ENCODE data around the gene EYA2. TPM values are rescaled to one million over a fixed set of nuclear protein-coding genes. Genes with fewer than 3 reads are reported as not detected.

The EYA2 gene
- total RNA-seq, 1 donor from 2014 or later: not detected

DNA sequence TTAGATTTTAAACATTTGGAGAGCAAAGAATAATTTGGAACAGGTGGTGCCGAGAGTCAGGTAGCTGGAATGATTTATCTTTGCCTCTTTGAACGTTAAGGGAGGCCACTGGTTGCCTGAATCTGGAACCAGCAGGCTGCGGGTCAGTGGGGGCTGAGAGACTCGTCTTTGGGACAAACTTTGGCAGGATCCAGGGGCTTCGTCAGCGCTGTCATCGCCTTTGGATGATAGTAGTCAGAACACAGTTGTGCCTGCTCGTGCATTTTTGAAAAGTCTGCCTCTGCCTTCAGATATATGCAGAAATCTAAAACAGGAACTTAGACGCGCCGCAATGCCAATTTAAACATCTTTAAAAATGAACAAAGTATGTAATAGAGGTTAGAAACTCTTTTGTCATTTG lies 5.0 kb downstream of the EYA2 start:
- DNase-seq (ENCODE audit: low spot score): no peak
- no peak overlapping the region for H3K27ac Mint-ChIP-seq
- H3K9me3 Mint-ChIP-seq: no peaks in the 10 kb centered on the region
- no peaks in the 10 kb centered on the region for H3K36me3 Mint-ChIP-seq (ENCODE audit: low read depth)
- peaks cover 50% of the 10 kb centered on the region for H3K27me3 Mint-ChIP-seq (ENCODE audit: low read depth)
- intact Hi-C loops (cut with micrococcal nuclease): no loop called here
- no peak overlapping the region for H3K4me3 Mint-ChIP-seq (ENCODE audit: low read depth)
- H3K4me1 Mint-ChIP-seq (ENCODE audit: low read depth): no peaks in the 10 kb centered on the region

DNA sequence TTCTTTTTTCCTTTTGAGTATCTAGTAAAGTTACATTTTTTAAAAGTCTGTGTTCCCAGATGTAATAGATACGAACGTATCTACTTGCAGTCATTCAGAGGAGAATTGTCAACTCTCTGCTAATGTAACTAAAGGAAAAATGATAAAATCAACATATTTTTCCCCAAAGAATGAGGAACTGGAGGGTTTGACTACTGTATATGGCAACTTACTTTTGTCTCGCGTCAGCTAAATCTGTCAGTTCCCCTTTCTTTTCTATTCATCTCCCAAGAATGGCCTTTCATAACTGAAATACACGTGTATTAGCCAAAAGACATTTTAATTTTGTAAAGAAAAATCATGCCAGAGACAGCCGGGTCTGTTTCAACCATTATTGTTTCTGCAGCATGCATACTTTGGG lies 5.4 kb downstream of the EYA2 start:
- Mint-ChIP-seq H3K4me1 (ENCODE audit: low read depth) (no peaks in the 10 kb centered on the region), H3K4me3 (ENCODE audit: low read depth) (no peak overlapping the region), H3K27me3 (ENCODE audit: low read depth) (peaks cover 50% of the 10 kb centered on the region), H3K27ac (no peak overlapping the region), H3K9me3 (no peaks in the 10 kb centered on the region), H3K36me3 (ENCODE audit: low read depth) (no peaks in the 10 kb centered on the region)
- DNase-seq (ENCODE audit: low spot score): no peak
- intact Hi-C loops (cut with micrococcal nuclease): no loop called here

- H3K27ac Mint-ChIP-seq: no peak overlapping the region
- intact Hi-C loops (cut with micrococcal nuclease): no loop called here
- no peak for DNase-seq (ENCODE audit: low spot score)
- H3K36me3 Mint-ChIP-seq (ENCODE audit: low read depth): no peaks in the 10 kb centered on the region
- no peaks in the 10 kb centered on the region for H3K4me1 Mint-ChIP-seq (ENCODE audit: low read depth)
- H3K9me3 Mint-ChIP-seq: no peaks in the 10 kb centered on the region
- H3K4me3 Mint-ChIP-seq (ENCODE audit: low read depth): no peak overlapping the region
- peaks cover 43% of the 10 kb centered on the region for H3K27me3 Mint-ChIP-seq (ENCODE audit: low read depth)
Measured at GRCh38 chr20:46900826-46901225, 6.2 kb downstream of the EYA2 start.

GRCh38 chr20:46901638-46902037 lies 7.0 kb downstream of the EYA2 start:
- no peak overlapping the region for H3K27ac Mint-ChIP-seq
- intact Hi-C loops (cut with micrococcal nuclease): no loop called here
- H3K4me1 Mint-ChIP-seq (ENCODE audit: low read depth): no peaks in the 10 kb centered on the region
- H3K27me3 Mint-ChIP-seq (ENCODE audit: low read depth): peaks cover 35% of the 10 kb centered on the region
- H3K4me3 Mint-ChIP-seq (ENCODE audit: low read depth): no peak overlapping the region
- DNase-seq (ENCODE audit: low spot score): no peak
- no peaks in the 10 kb centered on the region for H3K9me3 Mint-ChIP-seq
- no peaks in the 10 kb centered on the region for H3K36me3 Mint-ChIP-seq (ENCODE audit: low read depth)

DNA sequence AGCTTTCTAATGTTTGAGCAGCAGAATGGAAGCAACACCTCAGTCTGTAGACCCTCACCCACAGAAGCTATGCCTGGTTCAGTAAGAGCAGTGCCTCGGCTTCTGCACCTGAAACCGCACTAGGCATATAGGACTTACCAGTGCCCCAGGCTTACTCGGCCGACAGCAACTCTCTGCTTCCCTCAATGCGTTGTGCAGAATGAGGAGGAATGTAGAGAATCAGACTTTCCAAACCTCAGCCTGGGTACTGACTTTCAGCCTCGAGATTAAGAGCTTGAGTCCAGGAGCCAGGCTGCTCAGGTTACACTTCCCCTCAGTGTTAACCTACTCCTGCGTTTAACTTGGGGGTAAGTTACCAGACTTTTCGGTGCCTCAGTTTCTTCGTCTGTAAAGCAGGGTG lies 8.6 kb downstream of the EYA2 start:
- intact Hi-C loops (cut with micrococcal nuclease): no loop called here
- no peaks in the 10 kb centered on the region for H3K4me1 Mint-ChIP-seq (ENCODE audit: low read depth)
- no peaks in the 10 kb centered on the region for H3K36me3 Mint-ChIP-seq (ENCODE audit: low read depth)
- H3K27ac Mint-ChIP-seq: no peak overlapping the region
- no peak for DNase-seq (ENCODE audit: low spot score)
- H3K27me3 Mint-ChIP-seq (ENCODE audit: low read depth): peaks cover 23% of the 10 kb centered on the region
- no peak overlapping the region for H3K4me3 Mint-ChIP-seq (ENCODE audit: low read depth)
- no peaks in the 10 kb centered on the region for H3K9me3 Mint-ChIP-seq

DNA sequence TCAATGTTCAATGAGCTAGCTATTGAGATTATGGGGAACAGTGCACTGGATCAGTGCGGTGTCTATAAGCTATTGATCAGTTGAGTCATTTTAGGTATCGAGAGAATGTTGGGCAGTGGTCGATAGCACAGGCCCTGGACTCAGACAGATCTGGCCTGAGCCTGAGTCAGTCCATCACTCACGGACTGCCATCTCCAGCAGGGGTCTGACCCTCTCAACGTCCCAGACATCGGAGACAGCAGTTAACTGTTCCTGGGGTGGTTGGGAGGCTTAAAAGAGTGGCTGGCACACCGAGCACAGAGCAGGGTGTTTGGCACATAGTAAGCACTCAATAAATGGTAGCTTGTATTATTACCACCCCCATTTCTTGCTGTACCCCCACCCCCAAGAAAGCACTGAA lies 9.3 kb downstream of the EYA2 start:
- H3K4me3 Mint-ChIP-seq (ENCODE audit: low read depth): no peak overlapping the region
- H3K4me1 Mint-ChIP-seq (ENCODE audit: low read depth): no peaks in the 10 kb centered on the region
- no peak overlapping the region for H3K27ac Mint-ChIP-seq

DNA sequence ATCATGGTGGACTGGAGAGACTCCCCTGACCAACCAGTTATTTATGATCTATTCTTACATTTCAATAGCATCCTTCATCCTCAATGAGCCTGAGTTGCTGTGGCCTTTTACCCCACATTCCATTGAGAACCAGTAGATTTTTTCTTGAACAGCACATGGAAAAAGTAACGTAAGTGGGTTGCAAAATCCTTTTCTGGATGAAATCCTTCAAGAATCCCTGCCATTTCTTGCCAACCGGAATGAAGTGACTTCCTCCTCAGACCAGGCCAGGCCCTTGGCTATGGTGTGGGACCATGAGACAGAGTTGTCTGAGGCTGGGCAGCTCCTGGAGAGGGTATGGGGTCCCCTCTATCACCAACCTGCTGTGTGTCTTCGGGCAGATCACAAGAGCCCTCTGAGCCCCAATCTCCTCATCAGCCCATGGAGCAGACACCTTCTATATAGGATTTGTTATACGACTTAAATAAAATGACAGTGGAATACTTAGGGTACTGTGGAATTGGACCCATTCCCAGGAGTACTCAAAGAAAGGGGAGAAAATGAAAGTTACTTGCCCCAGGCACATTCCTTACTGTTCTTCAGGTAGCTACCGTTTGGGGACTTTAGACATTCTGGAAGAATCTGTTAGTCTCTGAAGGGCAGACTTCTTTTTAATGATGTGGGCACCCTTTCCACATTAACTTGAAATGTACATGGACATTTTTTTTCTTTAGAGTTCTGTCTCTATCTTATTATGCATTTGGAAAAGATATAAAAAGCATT lies 10.9 kb downstream of the EYA2 start:
- Mint-ChIP-seq H3K27ac (no peak overlapping the region), H3K27me3 (ENCODE audit: low read depth) (peaks cover 7% of the 10 kb centered on the region), H3K9me3 (no peaks in the 10 kb centered on the region), H3K4me3 (ENCODE audit: low read depth) (no peak overlapping the region), H3K36me3 (ENCODE audit: low read depth) (no peaks in the 10 kb centered on the region), H3K4me1 (ENCODE audit: low read depth) (no peaks in the 10 kb centered on the region)
- intact Hi-C loops (cut with micrococcal nuclease): no loop called here
- DNase-seq (ENCODE audit: low spot score): no peak

More for the DNA sequence above, 9.3 kb downstream of the EYA2 start:
- H3K9me3 Mint-ChIP-seq: no peaks in the 10 kb centered on the region
- peaks cover 17% of the 10 kb centered on the region for H3K27me3 Mint-ChIP-seq (ENCODE audit: low read depth)
- no peaks in the 10 kb centered on the region for H3K36me3 Mint-ChIP-seq (ENCODE audit: low read depth)
- no peak for DNase-seq (ENCODE audit: low spot score)
- intact Hi-C loops (cut with micrococcal nuclease): no loop called here

DNA sequence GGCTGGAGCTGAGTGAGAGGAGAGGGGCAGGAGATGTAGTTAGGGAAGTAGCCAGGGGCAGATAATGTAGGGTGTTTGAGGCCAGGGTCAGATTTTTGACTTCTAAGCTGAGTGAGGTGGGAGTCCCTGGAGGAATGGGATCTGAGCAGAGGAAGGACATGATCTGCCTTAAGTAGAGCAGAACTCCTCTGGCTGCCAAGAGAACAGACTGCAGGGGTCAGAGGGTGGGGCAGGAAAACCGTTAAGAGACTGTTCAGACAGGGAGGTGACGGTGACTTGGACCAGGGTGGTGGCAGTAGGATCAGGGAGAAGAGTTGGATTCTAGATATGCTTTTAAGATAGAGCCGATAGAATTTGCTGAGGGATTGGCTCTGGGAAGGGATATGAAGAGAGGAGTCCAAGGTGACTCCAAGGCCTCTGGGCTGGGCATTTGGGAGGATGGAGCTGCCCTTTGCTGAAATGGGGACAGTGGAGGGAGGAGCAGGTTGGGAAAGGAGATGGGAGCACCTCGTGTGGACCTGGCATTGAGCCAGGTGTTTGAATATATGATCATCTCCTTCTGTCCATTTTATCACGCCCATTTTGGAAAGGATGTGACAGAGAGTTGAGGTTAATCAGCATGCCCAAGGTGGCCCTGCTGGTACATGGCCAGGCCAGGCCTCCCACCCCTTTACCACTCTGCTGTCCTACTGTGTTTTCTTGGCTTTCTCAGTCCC lies 18.8 kb downstream of the EYA2 start:
- Mint-ChIP-seq H3K27me3 (ENCODE audit: low read depth) (peaks cover 6% of the 10 kb centered on the region), H3K36me3 (ENCODE audit: low read depth) (no peaks in the 10 kb centered on the region), H3K27ac (no peak overlapping the region), H3K4me1 (ENCODE audit: low read depth) (no peaks in the 10 kb centered on the region), H3K9me3 (no peaks in the 10 kb centered on the region), H3K4me3 (ENCODE audit: low read depth) (no peak overlapping the region)
- DNase-seq (ENCODE audit: low spot score): no peak
- intact Hi-C loops (cut with micrococcal nuclease): no loop called here

GRCh38 chr20:46914789-46915379 lies 20.2 kb downstream of the EYA2 start:
- DNase-seq (ENCODE audit: low spot score): no peak
- no peak overlapping the region for H3K27ac Mint-ChIP-seq
- H3K4me1 Mint-ChIP-seq (ENCODE audit: low read depth): no peaks in the 10 kb centered on the region
- no peaks in the 10 kb centered on the region for H3K36me3 Mint-ChIP-seq (ENCODE audit: low read depth)
- H3K4me3 Mint-ChIP-seq (ENCODE audit: low read depth): no peak overlapping the region
- H3K9me3 Mint-ChIP-seq: no peaks in the 10 kb centered on the region
- peaks cover 2% of the 10 kb centered on the region for H3K27me3 Mint-ChIP-seq (ENCODE audit: low read depth)
- intact Hi-C loops (cut with micrococcal nuclease): no loop called here

- intact Hi-C loops (cut with micrococcal nuclease): no loop called here
Measured at GRCh38 chr20:46915575-46916257, 21.1 kb downstream of the EYA2 start.

DNA sequence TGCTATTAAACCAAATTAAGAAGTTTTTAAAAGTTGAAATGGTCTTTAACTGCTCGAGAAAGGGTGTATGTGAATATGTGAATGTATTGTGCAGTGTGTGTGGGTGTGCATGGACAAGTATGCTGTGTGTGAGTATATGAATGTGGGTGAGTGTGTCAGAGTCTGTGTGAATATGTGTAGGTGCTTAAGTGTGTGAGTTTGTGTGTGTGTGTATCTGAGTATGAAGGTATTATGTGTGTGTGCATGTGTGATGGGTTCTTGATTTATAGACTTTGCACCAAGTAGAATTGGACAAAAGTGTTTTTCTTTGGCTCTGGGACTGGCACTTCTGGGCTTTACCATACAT lies 21.6 kb downstream of the EYA2 start:
- Mint-ChIP-seq H3K9me3 (no peaks in the 10 kb centered on the region), H3K27me3 (ENCODE audit: low read depth) (no peaks in the 10 kb centered on the region)

More at GRCh38 chr20:46915575-46916257, 21.1 kb downstream of the EYA2 start:
- H3K36me3 Mint-ChIP-seq (ENCODE audit: low read depth): no peaks in the 10 kb centered on the region
- H3K9me3 Mint-ChIP-seq: no peaks in the 10 kb centered on the region
- no peak overlapping the region for H3K27ac Mint-ChIP-seq
- no peak overlapping the region for H3K4me3 Mint-ChIP-seq (ENCODE audit: low read depth)
- DNase-seq (ENCODE audit: low spot score): no peak
- H3K27me3 Mint-ChIP-seq (ENCODE audit: low read depth): no peaks in the 10 kb centered on the region
- H3K4me1 Mint-ChIP-seq (ENCODE audit: low read depth): no peaks in the 10 kb centered on the region

DNA sequence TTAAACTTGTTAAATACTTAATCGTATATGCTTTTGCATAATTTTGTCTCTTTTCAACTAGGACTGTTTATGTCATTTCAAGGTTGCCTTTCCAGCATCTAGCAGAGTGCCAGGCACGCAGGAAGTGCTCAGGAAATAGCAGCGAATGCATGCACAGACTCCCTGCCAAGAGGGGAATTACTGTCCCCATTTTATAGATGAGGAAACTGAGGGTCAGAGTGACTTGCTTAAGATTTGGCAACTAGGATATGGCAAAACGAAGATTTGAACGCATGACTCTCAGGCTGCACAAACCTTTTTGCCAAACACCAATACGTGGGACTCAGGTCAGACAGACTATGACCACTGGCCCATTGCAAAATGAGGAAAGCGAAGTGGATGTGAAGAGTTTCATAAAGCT lies 22.5 kb downstream of the EYA2 start:
- H3K9me3 Mint-ChIP-seq: no peaks in the 10 kb centered on the region
- no peaks in the 10 kb centered on the region for H3K27me3 Mint-ChIP-seq (ENCODE audit: low read depth)
- no peak for DNase-seq (ENCODE audit: low spot score)
- no peak overlapping the region for H3K4me3 Mint-ChIP-seq (ENCODE audit: low read depth)
- H3K36me3 Mint-ChIP-seq (ENCODE audit: low read depth): no peaks in the 10 kb centered on the region
- no peaks in the 10 kb centered on the region for H3K4me1 Mint-ChIP-seq (ENCODE audit: low read depth)
- intact Hi-C loops (cut with micrococcal nuclease): no loop called here
- no peak overlapping the region for H3K27ac Mint-ChIP-seq

More for the DNA sequence above, 21.6 kb downstream of the EYA2 start:
- intact Hi-C loops (cut with micrococcal nuclease): no loop called here
- Mint-ChIP-seq H3K4me3 (ENCODE audit: low read depth) (no peak overlapping the region), H3K27ac (no peak overlapping the region), H3K36me3 (ENCODE audit: low read depth) (no peaks in the 10 kb centered on the region), H3K4me1 (ENCODE audit: low read depth) (no peaks in the 10 kb centered on the region)
- DNase-seq (ENCODE audit: low spot score): no peak

GRCh38 chr20:46920114-46920513 lies 25.5 kb downstream of the EYA2 start:
- intact Hi-C loops (cut with micrococcal nuclease): no loop called here
- DNase-seq (ENCODE audit: low spot score): no peak
- H3K27ac Mint-ChIP-seq: no peak overlapping the region
- H3K36me3 Mint-ChIP-seq (ENCODE audit: low read depth): no peaks in the 10 kb centered on the region
- no peaks in the 10 kb centered on the region for H3K4me1 Mint-ChIP-seq (ENCODE audit: low read depth)
- H3K9me3 Mint-ChIP-seq: no peaks in the 10 kb centered on the region
- H3K4me3 Mint-ChIP-seq (ENCODE audit: low read depth): no peak overlapping the region
- H3K27me3 Mint-ChIP-seq (ENCODE audit: low read depth): no peaks in the 10 kb centered on the region
